Measurements from ENCODE around the gene SEPTIN5. TPM values are rescaled to one million over a fixed set of nuclear protein-coding genes. Genes with fewer than 3 reads are reported as not detected.

The SEPTIN5 gene
- total and polyA plus RNA-seq, 9 of the 15 experiments (the other 6 are each of a cell fraction or from before 2014, with no cell fraction given) = 0.03 to 195 (median 119) TPM

- no peak overlapping the region for H3K27ac ChIP-seq (ENCODE audit: extremely low read depth, low read depth, low read length)
- CTCF ChIA-PET (ENCODE audit: low intra/inter-chr PET ratio) = interaction anchor here (0.7 to 4.5 kb wide), 11 partner anchors 14 to 417 kb away, joined by 3 to 113 read pairs (median 6); no protein-coding TSS in a partner anchor
- FAIRE-seq (no peak), DNase-seq (ENCODE audit: extremely low read depth in 1 of 4, low spot score in 3 of 4) (no peak), ATAC-seq (no peak)
- H3K9ac ChIP-seq (ENCODE audit: insufficient read depth in 1 of 2, low read depth in 2 of 2, low read length in 2 of 2) = peak overlapping the region in 1 of 2 experiments; percentile 98; a peak in 2 of 4 replicates
- 82% methylated on average over 9 of the region's 9 CpGs for WGBS (ENCODE audit: insufficient coverage, low coverage, missing lambda C conversion rate)
- H3K9me1 ChIP-seq (ENCODE audit: control insufficient read depth, insufficient read depth, low read length) = peaks cover 24% of the 10 kb centered on the region
- peak overlapping the region; percentile 94 for H2AFZ ChIP-seq (ENCODE audit: low read depth, low read length)
- H3K4me2 ChIP-seq (ENCODE audit: insufficient read depth, low read length) = peak overlapping the region; percentile 92; the same call in 1 of the 2 replicates
- H3K36me3 ChIP-seq (ENCODE audit: control insufficient read depth, insufficient read depth, low read length) = peaks cover 27% of the 10 kb centered on the region
- TF ChIP-seq EGR1 (conservative IDR thresholded peaks at IDR 0.05) = 0 out of 2 replicates have a peak, but pooled peaks have one; percentile 4
- no peak for TF ChIP-seq HMGN3 (IDR thresholded peaks at IDR 0.05; ENCODE audit: borderline replicate concordance, extremely low read depth, insufficient read length, low read depth, low read length)
- in situ Hi-C loops (cut with MboI) = no loop called here
- peaks cover 25% of the 10 kb centered on the region for H4K20me1 ChIP-seq (replicated peaks; ENCODE audit: control insufficient read depth, insufficient read depth, low read length)
- POLR2A ChIA-PET = interaction anchor here (0.6 to 1.8 kb wide), 5 partner anchors 13 to 30 kb away, joined by 3 to 8 read pairs (median 3); no protein-coding TSS in a partner anchor
- H3K9me3 ChIP-seq (replicated peaks; ENCODE audit: control insufficient read depth, insufficient read depth, low read depth, low read length) = no peaks in the 10 kb centered on the region
- peaks cover 36% of the 10 kb centered on the region for H3K79me2 ChIP-seq (ENCODE audit: control insufficient read depth, insufficient read depth, low read length)
- intact Hi-C loops (cut with micrococcal nuclease) = loop anchor here (5.0 to 10.0 kb wide), 2 partner anchors 52 to 240 kb away; partner anchors contain the start of genes CDC45 and UFD1
- H3K4me3 ChIP-seq = no peak overlapping the region
- no TSS peak for BruUV-seq (replicated peaks)
- peaks cover 55 to 93% of the 10 kb centered on the region in 2 experiments for H3K4me1 ChIP-seq (replicated peaks in 1 of 2; ENCODE audit: control insufficient read depth in 2 of 2, insufficient read depth in 2 of 2, low read length in 2 of 2)
- peaks cover 0 to 10% of the 10 kb centered on the region in 2 experiments; a peak in 2 of 5 replicates for H3K27me3 ChIP-seq (ENCODE audit: control insufficient read depth in 2 of 2, insufficient read depth in 2 of 2, low read length in 2 of 2)
Measured at GRCh38 chr22:19717181-19717580, 2.9 kb downstream of the SEPTIN5 start.

DNA sequence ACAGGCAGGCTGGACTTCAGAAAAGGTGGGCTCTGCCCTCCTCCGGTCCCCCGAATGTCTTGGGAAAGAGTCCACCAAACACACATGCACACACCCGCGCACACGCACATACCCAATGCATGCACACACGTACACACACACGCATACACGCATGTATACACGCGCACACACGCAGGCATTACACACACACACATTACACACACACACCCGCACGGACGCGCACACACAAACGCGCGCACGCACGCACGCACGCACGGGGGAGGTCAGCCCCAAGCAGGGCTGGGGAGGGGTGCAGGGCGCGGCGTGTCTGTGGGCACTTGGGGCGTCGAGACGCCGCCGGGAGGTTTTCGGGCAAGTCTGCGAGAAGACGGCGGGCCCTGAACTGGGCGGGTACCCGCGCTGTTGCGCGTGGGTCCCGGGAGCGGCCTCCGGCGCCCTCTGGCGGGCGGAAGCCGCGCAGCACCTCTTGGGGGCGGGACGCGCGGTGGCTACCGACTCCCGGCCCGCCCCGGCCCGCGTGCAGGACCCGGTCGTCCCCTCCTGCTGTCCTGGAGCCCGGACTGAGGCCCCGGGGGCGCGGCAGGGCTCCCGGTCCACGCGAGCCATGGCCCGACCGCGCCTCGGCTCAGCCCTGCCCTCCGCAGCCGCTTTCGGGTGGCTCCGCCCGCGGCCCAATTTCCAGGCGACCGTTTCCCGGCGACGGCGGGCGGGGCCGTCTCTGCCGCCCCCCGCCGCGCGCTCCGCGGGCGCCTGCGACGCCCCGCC, 3.6 kb downstream of the SEPTIN5 start:
- Histone ChIP-seq H3K27me3 (ENCODE audit: control insufficient read depth in 2 of 2, insufficient read depth in 2 of 2, low read length in 2 of 2) (peaks cover 0 to 10% of the 10 kb centered on the region in 2 experiments; a peak in 2 of 5 replicates), H3K4me2 (ENCODE audit: insufficient read depth, low read length) (peak overlapping the region; percentile 92), H2AFZ (ENCODE audit: low read depth, low read length) (peak overlapping the region; percentile 94), H3K9me3 (replicated peaks; ENCODE audit: control insufficient read depth, insufficient read depth, low read depth, low read length) (no peaks in the 10 kb centered on the region), H3K9me1 (ENCODE audit: control insufficient read depth, insufficient read depth, low read length) (peaks cover 25% of the 10 kb centered on the region), H3K4me1 (replicated peaks in 1 of 2; ENCODE audit: control insufficient read depth in 2 of 2, insufficient read depth in 2 of 2, low read length in 2 of 2) (peaks cover 62 to 97% of the 10 kb centered on the region in 2 experiments), H3K79me2 (ENCODE audit: control insufficient read depth, insufficient read depth, low read length) (peaks cover 36% of the 10 kb centered on the region), H3K27ac (ENCODE audit: extremely low read depth, low read depth, low read length) (peak overlapping the region; percentile 92), H3K36me3 (ENCODE audit: control insufficient read depth, insufficient read depth, low read length) (peaks cover 33% of the 10 kb centered on the region), H3K9ac (ENCODE audit: insufficient read depth in 1 of 2, low read depth in 2 of 2, low read length in 2 of 2) (peak overlapping the region; percentile 89 to 98), H3K4me3 (peak overlapping the region; percentile 51), H4K20me1 (replicated peaks; ENCODE audit: control insufficient read depth, insufficient read depth, low read length) (peaks cover 32% of the 10 kb centered on the region)
- ATAC-seq (peak; percentile 69), FAIRE-seq (peak; percentile 66), DNase-seq (ENCODE audit: extremely low read depth in 1 of 4, low spot score in 3 of 4) (peak; percentile 98 to 99 (median 98))
- no TSS peak for BruUV-seq (replicated peaks)
- in situ Hi-C loops (cut with MboI) (no loop called here), intact Hi-C loops (cut with micrococcal nuclease) (loop anchor here (1.0 to 10.0 kb wide), 4 partner anchors 39 to 241 kb away; partner anchors contain the start of genes CDC45 and UFD1)
- POLR2A ChIA-PET = interaction anchor here (0.7 to 1.3 kb wide), 6 partner anchors 8 to 589 kb away, joined by 3 to 4 read pairs (median 3); no protein-coding TSS in a partner anchor
- CTCF ChIA-PET (ENCODE audit: low intra/inter-chr PET ratio) = interaction anchor here (0.6 to 4.5 kb wide), 20 partner anchors 9 to 597 kb away, joined by 3 to 113 read pairs (median 4); no protein-coding TSS in a partner anchor
- 6% methylated on average over 96 of the region's 96 CpGs for WGBS (ENCODE audit: insufficient coverage, low coverage, missing lambda C conversion rate)
- TF ChIP-seq KHSRP (IDR thresholded peaks at IDR 0.05) (0 out of 2 replicates have a peak, but pooled peaks have one; percentile 18), U2AF2 (optimal IDR thresholded peaks at IDR 0.05; ENCODE audit: low read depth, low read length) (no peak), HDAC8 (tag; IDR thresholded peaks at IDR 0.05) (peak; percentile 68), MBD2 (IDR thresholded peaks at IDR 0.05; ENCODE audit: borderline replicate concordance, low read depth) (no peak), SIN3A (IDR thresholded peaks at IDR 0.05; ENCODE audit: borderline replicate concordance in 2 of 2, control insufficient read depth in 1 of 2, low read depth in 2 of 2, low read length in 2 of 2) (peak in 1 of 2 experiments; percentile 95; a peak in 1 of 4 replicates), CHD2 (IDR thresholded peaks at IDR 0.05; ENCODE audit: low read depth, low read length) (peak; percentile 59), POLR2B (IDR thresholded peaks at IDR 0.05; ENCODE audit: low read depth, partially characterized antibody) (peak; percentile 52), SMARCB1 (IDR thresholded peaks at IDR 0.05; ENCODE audit: insufficient read length, low read depth) (no peak), KDM2B (CRISPR knock-in tag; IDR thresholded peaks at IDR 0.05) (peak; percentile 100)
- TF ChIP-seq, protein P1, sequence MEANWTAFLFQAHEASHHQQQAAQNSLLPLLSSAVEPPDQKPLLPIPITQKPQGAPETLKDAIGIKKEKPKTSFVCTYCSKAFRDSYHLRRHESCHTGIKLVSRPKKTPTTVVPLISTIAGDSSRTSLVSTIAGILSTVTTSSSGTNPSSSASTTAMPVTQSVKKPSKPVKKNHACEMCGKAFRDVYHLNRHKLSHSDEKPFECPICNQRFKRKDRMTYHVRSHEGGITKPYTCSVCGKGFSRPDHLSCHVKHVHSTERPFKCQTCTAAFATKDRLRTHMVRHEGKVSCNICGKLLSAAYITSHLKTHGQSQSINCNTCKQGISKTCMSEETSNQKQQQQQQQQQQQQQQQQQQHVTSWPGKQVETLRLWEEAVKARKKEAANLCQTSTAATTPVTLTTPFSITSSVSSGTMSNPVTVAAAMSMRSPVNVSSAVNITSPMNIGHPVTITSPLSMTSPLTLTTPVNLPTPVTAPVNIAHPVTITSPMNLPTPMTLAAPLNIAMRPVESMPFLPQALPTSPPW (CRISPR knock-in tag; IDR thresholded peaks at IDR 0.05) = no peak
